DOHH2 (cell line): ENCODE results near the gene DNAH6.

Experiments
- CTCF ChIP-seq: fragments of 200-600 bp; sonication (generic); IDR thresholded peaks from one replicate; pipeline ENCODE4 v1.5.1; 2014; ENCODE audit warnings: antibody characterized with exemption, mild to moderate bottlenecking, low read depth, low read length; ENCODE audit not compliant: poor library complexity, severe bottlenecking
- EZH2phosphoT487 ChIP-seq: fragments of 200-600 bp; sonication (generic); IDR thresholded peaks from 2 replicates; pipeline ENCODE4 v1.6.1; 2017; ENCODE audit warnings: borderline replicate concordance, mild to moderate bottlenecking, antibody characterized with exemption, low read length, moderate library complexity, mixed read lengths

GRCh38 chr2:84785950-84786349 lies 269.7 kb downstream of the DNAH6 start:
- TF ChIP-seq CTCF (no peak), EZH2phosphoT487 (no peak)
